Esophagus muscularis mucosa (tissue), 4 donors: ENCODE data around the gene CDX1. TPM values are rescaled to one million over a fixed set of nuclear protein-coding genes. Genes with fewer than 3 reads are reported as not detected.

Experiments used
- DNase-seq: peaks from one replicate; pipeline ENCODE4 v3.0.0-alpha.2; 2017; ENCODE audit errors: extremely low spot score
- H3K27ac ChIP-seq, 4 donors: fragments of 200-600 bp; sonication (generic); replicated peaks in 1 of 4; 1 replicate in 3 of 4; 2 replicates in 1 of 4; pipeline ENCODE4 v1.5.1; 2016 to 2019; ENCODE audit warnings: mild to moderate bottlenecking in 1 of 4
- H3K27me3 ChIP-seq, 4 donors: fragments of 200-600 bp; sonication (generic); one replicate each; pipeline versions ENCODE4 v1.5.1 to v1.6.0; 2016 to 2019
- H3K36me3 ChIP-seq, 4 donors: fragments of 200-600 bp; sonication (generic); one replicate each; pipeline ENCODE4 v1.5.1; 2016 to 2019
- H3K4me1 ChIP-seq, 4 donors: fragments of 200-600 bp; sonication (generic); one replicate each; pipeline ENCODE4 v1.5.1; 2016 to 2019
- H3K4me3 ChIP-seq, 4 donors: fragments of 200-600 bp; sonication (generic); 1 replicate in 2 of 4; 2 replicates in 2 of 4; pipeline ENCODE4 v1.5.1; 2016 to 2019; ENCODE audit warnings: mild to moderate bottlenecking in 4 of 4, moderate library complexity in 1 of 4
- H3K9me3 ChIP-seq, 4 donors: fragments of 200-600 bp; sonication (generic); 1 replicate in 3 of 4; 2 replicates in 1 of 4; pipeline ENCODE4 v1.5.1; 2016 to 2019
- CTCF ChIP-seq, 3 experiments: fragments of 200-600 bp in 2 of 3; fragments of 450-650 bp in 1 of 3; sonication (generic) in 2 of 3; IDR thresholded peaks; one replicate each; pipeline ENCODE4 v1.5.1; 2017 to 2019; ENCODE audit warnings: antibody characterized with exemption in 3 of 3, mild to moderate bottlenecking in 2 of 3, moderate library complexity in 1 of 3
- EP300 ChIP-seq: sonication (generic); formaldehyde crosslinking; IDR thresholded peaks from one replicate; pipeline ENCODE4 v1.6.1; 2017; ENCODE audit warnings: antibody characterized with exemption
- POLR2A ChIP-seq: fragments of 450-650 bp; IDR thresholded peaks from one replicate; pipeline ENCODE4 v1.6.1; 2017; ENCODE audit warnings: antibody characterized with exemption, moderate library complexity, mild to moderate bottlenecking, low read depth
- POLR2AphosphoS5 ChIP-seq, 2 donors: sonication (generic); formaldehyde crosslinking; IDR thresholded peaks; one replicate each; pipeline ENCODE4 v1.6.1; 2017; ENCODE audit warnings: antibody characterized with exemption in 2 of 2
- WGBS: methylation state at CpG from one replicate; pipeline ENCODE4 v1.1.5; 2018; 5-methylcytosine and 5-hydroxymethylcytosine counted together
- intact Hi-C: fragments of 100-400 bp; cut with DNase I; formaldehyde crosslinking; loops from one replicate; pipeline ENCODE4 v1.15.1; 2023
- total RNA-seq, 4 donors: library from RNA; depleted of rRNA; stranded (reverse); fragments of >200 nt; gene quantifications; one replicate each; pipeline versions ENCODE4 v1.1.0 to v1.2.1, GENCODE V29; 2016

CDX1 gene
- total RNA-seq, 4 donors from 2014 or later = 0.23 TPM; not detected in 3

GRCh38 chr5:150141544-150142184 lies 24.9 kb upstream of the CDX1 start:
- Histone ChIP-seq H3K36me3 (peaks cover 0 to 3% (median under 1%) of the 10 kb centered on the region in 4 donors), H3K9me3 (no peaks in the 10 kb centered on the region), H3K27ac (peak overlapping the region; percentile 81 to 90 (median 83)), H3K4me1 (peaks cover 72 to 100% (median 98%) of the 10 kb centered on the region in 4 donors), H3K27me3 (no peaks in the 10 kb centered on the region), H3K4me3 (peak overlapping the region in 1 of 4 donors; percentile 1)
- 41% methylated on average over 9 of the region's 9 CpGs for WGBS
- no peak for DNase-seq
- TF ChIP-seq POLR2AphosphoS5 (IDR thresholded peaks at IDR 0.05) = peak in 1 of 2 donors; percentile 29
- no peak for TF ChIP-seq EP300
- no peak for TF ChIP-seq CTCF (IDR thresholded peaks at IDR 0.05)
- intact Hi-C loops = no loop called here

- Histone ChIP-seq H3K27me3 (no peaks in the 10 kb centered on the region), H3K4me1 (peaks cover 65 to 100% (median 98%) of the 10 kb centered on the region in 4 donors), H3K36me3 (no peaks in the 10 kb centered on the region), H3K9me3 (no peaks in the 10 kb centered on the region), H3K27ac (peak overlapping the region; percentile 81 to 90 (median 83)), H3K4me3 (no peak overlapping the region)
- no peak for DNase-seq
- WGBS = 54% methylated on average over 10 of the region's 14 CpGs
- intact Hi-C loops = no loop called here
- TF ChIP-seq POLR2AphosphoS5 (IDR thresholded peaks at IDR 0.05) = no peak
- no peak for TF ChIP-seq CTCF (IDR thresholded peaks at IDR 0.05)
Measured at GRCh38 chr5:150142185-150142958, 24.2 kb upstream of the CDX1 start.

DNA sequence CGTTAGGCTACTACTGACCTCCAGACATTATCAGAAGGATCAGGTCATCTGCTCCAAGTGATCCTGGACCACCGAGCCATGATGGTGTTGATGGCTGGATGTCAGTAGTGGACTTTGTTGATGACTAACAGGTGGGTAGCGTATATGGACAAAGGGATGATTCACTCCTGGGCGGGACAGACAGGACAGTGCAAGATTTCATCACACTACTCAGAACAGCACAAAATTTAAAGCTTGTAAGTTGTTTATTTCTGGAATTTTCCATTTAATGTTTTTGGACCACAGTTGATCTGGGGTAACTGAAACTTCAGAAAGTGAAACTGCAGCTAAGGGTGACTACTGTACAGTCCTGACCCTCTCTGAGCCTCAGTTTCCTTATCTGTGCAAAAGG lies 23.6 kb upstream of the CDX1 start:
- peak; percentile 59 to 82 for TF ChIP-seq POLR2AphosphoS5 (IDR thresholded peaks at IDR 0.05)
- TF ChIP-seq CTCF (IDR thresholded peaks at IDR 0.05) = no peak
- no peak for TF ChIP-seq POLR2A
- DNase-seq = no peak
- peak overlapping the region; percentile 4 to 42 (median 26) for H3K4me3 ChIP-seq
- no peaks in the 10 kb centered on the region for H3K9me3 ChIP-seq
- WGBS = 23% methylated on average over 4 of the region's 4 CpGs
- H3K27me3 ChIP-seq = no peaks in the 10 kb centered on the region
- peak overlapping the region; percentile 81 to 90 (median 83) for H3K27ac ChIP-seq
- H3K4me1 ChIP-seq = peaks cover 59 to 100% (median 98%) of the 10 kb centered on the region in 4 donors
- H3K36me3 ChIP-seq = no peaks in the 10 kb centered on the region
- intact Hi-C loops = no loop called here

DNA sequence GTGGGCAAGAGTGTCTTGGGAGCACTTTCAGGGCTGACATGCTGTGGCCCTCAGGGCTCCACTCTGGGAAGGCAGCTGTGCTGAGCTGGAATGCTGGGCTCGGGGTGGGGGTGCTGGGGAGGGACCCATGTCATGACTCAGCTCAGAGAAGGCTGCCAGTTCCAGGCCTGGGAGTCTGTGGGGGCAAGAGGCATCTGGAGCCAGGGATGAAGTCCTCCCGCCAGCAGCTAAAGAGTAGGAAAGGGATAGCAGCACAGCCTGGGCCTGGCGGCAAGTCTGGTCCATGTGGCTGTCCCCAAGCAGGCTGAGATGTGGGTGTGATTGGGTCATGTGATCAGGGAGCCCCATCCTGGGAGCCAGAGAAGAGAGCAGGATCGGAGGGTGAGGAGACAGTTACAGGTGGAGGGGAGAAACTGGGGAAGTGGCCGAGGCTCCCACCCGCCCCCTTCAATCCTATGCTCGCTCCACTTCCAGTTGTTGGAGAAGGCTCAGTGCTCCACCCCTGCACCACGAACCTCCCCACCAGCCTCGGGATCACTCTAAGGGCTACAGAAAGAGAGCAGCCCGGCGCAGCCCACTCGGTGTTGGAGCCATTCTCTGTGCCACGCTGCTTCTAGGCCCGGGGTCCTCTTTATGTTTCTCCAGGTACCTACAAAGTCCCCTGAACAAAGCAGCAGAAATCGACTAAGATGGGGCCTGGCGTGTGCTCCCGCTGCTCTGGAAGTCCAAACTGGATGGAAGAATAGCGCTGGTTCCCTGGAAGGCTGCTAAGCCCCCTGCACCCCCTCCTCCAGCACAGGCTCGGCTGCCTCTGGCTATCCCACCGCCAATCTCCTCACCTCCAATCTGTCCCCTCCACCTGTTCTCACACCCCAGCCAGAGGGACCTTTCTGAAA lies 23.0 kb upstream of the CDX1 start:
- TF ChIP-seq CTCF (IDR thresholded peaks at IDR 0.05) = no peak
- peak in 1 of 2 donors; percentile 14 for TF ChIP-seq POLR2AphosphoS5 (IDR thresholded peaks at IDR 0.05)
- TF ChIP-seq POLR2A = peak; percentile 16
- Histone ChIP-seq H3K27ac (peak overlapping the region; percentile 81 to 90 (median 83)), H3K4me1 (peaks cover 52 to 100% (median 98%) of the 10 kb centered on the region in 4 donors), H3K27me3 (no peaks in the 10 kb centered on the region), H3K4me3 (peak overlapping the region; percentile 4 to 42 (median 26)), H3K9me3 (no peaks in the 10 kb centered on the region), H3K36me3 (peaks cover 0 to 3% (median 0%) of the 10 kb centered on the region in 4 donors)
- 41% methylated on average over 19 of the region's 20 CpGs for WGBS
- peak; percentile 95 for DNase-seq
- intact Hi-C loops = no loop called here
